GM19238 (cell line): ENCODE measurements around the gene NOG.
A peak's percentile ranks its signal among the peaks of the same experiment; 100 is the strongest.

Experiments
- DNase-seq: peaks from one replicate; pipeline ENCODE4 v3.0.0; 2011; ENCODE audit warnings: low spot score; ENCODE audit not compliant: insufficient read length

NOG gene

DNA sequence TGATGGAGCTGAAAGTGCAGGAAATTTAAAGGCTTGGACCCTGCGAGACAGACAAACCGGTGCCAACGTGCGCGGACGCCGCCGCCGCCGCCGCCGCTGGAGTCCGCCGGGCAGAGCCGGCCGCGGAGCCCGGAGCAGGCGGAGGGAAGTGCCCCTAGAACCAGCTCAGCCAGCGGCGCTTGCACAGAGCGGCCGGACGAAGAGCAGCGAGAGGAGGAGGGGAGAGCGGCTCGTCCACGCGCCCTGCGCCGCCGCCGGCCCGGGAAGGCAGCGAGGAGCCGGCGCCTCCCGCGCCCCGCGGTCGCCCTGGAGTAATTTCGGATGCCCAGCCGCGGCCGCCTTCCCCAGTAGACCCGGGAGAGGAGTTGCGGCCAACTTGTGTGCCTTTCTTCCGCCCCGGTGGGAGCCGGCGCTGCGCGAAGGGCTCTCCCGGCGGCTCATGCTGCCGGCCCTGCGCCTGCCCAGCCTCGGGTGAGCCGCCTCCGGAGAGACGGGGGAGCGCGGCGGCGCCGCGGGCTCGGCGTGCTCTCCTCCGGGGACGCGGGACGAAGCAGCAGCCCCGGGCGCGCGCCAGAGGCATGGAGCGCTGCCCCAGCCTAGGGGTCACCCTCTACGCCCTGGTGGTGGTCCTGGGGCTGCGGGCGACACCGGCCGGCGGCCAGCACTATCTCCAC is at the start of gene NOG:
Gene NOG, plus strand, starts transcription at position 54 of the 674 bp plus-strand sequence. Its CDS starts 525 bp downstream, at position 579.
- DNase-seq = no peak

DNA sequence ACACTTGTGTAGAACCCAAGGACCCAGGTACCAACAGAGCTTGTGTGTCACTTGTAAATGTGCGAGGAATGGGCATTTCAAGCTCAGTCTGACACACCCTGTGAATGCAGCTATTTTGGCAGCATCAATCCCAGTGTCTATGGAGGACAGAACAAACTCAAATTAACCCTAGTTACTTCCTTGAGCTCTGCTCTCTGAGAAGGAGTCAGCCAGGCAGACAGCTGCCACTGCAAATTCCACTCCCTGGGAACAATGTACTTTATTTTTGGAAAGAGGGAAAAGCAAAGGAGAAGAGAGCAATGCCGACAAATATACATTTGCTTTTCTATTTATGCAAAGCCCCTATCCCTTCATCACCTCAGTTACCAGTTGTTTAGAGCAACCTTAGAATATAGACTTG is 48.4 kb upstream of the NOG start:
- no peak for DNase-seq

GRCh38 chr17:56545930-56546329 is 47.6 kb upstream of the NOG start:
- DNase-seq = no peak

DNA sequence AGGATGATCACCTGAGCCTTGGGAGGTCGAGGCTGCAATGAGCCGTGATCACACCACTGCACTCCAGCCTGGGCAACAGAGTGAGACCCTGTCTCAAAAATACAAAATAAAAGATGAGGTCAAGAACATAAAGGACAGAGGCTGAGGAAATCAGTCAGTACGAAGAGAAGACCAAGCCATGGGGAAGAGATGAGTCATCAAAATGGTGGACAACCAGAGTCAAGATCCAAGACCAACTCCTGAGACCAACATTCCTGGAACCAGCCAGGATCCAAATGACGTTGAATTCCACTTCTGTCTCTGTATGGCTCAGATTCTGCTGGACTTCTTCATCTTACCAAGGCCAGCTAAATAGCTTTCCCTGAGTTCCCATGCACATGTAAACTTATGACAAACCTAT is 44.8 kb upstream of the NOG start:
- DNase-seq = no peak

DNA sequence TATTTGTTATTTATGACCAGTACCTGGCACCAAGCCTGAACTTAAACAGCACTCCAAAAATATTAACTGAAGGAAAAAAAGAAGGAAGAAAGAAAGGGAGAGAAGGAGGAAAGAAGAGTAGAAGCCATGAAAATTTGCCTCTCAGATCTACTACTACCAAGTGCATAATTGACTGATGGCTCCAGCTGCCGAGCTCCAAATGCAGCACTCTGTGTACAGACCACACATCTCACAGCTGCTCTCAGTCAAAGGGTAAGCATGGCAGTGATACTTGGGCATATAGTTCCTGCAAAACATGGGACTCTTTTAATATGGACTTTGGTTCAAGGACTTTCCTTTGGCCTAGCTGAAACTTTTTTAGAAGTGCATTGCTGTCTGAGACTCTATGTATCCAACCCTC is 44.0 kb upstream of the NOG start:
- no peak for DNase-seq

GRCh38 chr17:56557682-56558081 is 35.8 kb upstream of the NOG start:
- DNase-seq = no peak

DNA sequence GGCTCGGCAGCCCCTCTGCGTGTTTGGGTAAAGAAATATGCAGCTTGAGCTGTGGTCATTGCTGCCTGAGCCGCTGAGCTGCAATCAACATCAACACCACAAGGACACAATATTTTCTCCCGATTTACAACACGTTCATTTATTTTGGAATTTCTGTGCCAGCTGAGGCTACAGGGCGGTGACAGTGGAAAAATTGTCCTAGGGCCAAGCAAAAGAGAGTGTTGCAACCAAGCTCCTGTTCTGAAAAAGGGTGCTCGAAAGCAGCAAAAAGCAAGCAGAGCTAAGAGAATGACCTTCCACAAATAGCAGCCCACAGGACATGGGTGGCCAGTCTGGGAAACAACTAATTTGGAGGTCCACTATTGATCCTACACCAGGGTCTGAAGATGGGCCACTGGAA is 35.4 kb upstream of the NOG start:
- no peak for DNase-seq

DNA sequence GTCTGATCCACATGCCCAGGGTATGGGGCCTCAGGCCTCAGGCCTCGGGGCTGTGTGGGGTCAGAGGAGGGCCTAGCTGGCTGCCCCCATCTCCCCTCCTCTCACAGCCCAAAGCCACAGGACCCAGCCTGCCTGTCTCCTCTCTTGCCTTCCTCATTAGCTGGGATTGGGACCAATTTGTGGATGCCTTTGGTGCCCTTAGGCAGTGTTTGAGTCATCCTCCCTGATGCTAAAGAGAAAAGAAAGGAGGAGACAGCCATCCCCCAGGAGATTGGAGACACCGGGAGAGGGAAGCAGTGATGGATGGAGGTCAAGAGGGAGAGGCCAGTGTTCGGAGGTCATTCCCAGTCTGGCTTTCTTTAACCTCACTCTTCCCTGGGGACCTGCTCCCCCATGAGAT is 23.3 kb upstream of the NOG start:
- DNase-seq = no peak

- no peak for DNase-seq
Observed at GRCh38 chr17:56571456-56571855, 22.0 kb upstream of the NOG start.

GRCh38 chr17:56577190-56577842 is 16.2 kb upstream of the NOG start:
- no peak for DNase-seq

DNA sequence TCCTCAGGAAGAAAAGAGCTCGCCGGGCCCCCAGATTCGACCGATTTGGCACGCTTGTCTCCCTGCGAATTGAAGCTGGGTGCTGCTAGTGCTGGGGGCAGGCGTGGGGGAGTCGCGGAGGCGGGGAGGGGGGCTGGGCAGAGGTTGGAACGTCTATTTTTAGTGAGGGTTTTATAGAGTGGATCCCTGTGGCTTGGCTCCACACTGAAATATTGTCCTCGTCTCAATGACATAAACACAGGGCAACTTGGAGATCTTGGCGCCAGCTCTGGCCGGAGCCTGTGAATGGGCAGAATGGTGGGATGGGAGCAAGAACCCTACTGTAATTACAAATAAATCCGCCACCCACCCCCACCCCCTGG is 15.7 kb upstream of the NOG start:
- no peak for DNase-seq

DNA sequence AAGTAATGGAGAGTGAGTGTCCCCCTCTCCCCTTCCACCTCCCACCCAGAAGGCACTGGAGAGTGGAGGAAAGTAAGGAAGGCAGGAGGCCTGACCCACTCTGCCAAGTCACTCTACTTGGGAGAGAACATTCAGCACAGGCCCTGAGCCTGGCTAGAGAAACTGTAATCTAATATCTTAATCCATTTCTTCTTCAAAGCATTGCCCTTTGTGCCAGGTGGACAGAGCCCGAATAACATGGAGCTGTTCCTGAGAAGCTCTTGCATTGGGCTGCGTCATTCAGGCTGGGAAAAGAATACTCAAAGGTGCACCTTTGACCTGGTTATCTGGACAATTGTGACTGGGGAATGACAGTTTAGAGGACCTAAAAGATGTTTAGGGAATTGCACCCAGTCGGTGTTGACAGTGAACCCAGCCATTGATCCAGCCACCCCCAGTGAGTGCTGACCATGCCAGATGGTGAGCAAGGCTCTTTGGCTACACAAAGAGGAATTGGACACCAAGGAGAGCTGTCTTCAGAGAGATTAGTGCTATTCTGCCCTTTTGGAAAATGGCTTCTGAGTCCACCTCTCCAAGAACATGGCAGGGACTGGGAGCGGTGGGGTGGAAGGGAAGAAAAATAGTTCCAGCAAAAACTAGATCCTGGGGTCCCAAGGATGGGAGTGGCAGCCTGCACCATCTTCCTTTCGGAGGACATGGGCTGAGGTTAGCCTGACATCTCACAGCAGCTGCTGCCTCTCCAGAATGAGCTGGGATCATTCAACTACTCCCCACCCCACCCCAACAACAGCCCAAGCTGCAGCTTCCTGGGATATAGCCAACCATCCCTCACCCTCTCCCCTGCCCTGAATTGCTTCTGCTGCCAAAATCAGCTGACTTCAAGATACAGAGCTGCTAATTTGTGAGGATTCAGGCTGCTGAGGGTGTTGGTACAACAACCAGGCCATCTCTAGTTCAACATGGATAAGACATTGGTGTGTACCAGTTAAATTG is 11.6 kb upstream of the NOG start:
- DNase-seq = no peak

- DNase-seq = no peak
Observed at GRCh38 chr17:56583772-56584171, 9.7 kb upstream of the NOG start.

DNA sequence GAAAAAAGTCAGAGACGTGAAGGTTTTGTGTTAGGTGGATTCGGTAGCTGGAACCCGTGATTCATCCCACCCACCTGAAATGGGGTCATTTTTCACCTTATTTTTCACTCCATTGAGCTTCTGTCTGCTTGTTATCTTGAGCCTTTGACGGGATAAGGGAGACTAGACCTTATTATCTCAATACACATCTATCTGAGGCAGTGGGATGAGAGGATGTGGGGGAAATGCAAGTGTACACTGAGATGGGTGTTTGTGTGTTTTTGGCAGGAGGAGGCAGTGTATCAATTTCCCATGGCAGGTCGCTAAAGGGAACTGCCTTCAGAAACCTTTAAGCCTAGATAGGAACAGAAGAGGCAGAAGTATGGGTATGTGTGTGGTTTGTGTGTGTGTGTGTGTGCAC is 6.2 kb upstream of the NOG start:
- DNase-seq = no peak

DNA sequence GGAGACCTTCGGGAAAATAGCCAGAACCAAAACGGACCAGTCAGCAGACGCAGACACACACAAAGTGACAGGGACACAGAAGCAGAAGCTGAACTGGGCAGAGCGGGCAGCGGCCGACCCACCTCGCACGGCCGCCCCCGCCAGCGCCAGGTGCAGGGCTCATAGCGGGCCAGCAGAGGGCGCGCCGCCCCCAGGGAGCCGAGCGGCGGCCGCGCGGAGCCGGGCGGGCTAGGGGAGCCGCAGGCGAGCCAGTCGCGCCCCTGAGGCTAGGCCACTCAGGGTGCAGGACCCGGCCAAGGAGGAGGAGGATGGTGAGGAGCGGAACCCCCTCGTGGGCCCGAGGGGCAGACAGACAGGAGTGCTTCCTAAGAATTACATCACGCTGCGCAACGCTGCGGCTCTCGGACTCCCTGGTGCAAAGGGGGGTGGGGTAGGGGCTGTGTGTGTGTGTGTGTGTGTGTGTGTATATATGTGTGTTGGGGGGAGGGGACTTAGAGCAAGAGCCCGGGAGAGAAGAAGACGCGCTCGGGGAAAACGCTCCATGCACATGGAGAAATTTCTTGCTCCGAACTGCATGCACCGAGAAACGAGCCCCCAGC is 913 bp upstream of the NOG start:
- DNase-seq = peak; percentile 73

- no peak for DNase-seq
Observed at GRCh38 chr17:56593086-56593645, 333 bp upstream of the NOG start.

DNA sequence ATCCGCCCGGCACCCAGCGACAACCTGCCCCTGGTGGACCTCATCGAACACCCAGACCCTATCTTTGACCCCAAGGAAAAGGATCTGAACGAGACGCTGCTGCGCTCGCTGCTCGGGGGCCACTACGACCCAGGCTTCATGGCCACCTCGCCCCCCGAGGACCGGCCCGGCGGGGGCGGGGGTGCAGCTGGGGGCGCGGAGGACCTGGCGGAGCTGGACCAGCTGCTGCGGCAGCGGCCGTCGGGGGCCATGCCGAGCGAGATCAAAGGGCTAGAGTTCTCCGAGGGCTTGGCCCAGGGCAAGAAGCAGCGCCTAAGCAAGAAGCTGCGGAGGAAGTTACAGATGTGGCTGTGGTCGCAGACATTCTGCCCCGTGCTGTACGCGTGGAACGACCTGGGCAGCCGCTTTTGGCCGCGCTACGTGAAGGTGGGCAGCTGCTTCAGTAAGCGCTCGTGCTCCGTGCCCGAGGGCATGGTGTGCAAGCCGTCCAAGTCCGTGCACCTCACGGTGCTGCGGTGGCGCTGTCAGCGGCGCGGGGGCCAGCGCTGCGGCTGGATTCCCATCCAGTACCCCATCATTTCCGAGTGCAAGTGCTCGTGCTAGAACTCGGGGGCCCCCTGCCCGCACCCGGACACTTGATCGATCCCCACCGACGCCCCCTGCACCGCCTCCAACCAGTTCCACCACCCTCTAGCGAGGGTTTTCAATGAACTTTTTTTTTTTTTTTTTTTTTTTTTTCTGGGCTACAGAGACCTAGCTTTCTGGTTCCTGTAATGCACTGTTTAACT is 1.0 kb downstream of the NOG start:
- no peak for DNase-seq

DNA sequence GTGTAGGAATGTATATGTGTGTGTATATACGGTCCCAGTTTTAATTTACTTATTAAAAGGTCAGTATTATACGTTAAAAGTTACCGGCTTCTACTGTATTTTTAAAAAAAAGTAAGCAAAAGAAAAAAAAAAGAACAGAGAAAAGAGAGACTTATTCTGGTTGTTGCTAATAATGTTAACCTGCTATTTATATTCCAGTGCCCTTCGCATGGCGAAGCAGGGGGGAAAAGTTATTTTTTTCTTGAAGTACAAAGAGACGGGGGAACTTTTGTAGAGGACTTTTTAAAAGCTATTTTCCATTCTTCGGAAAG is 1.6 kb downstream of the NOG start:
- no peak for DNase-seq

- DNase-seq = no peak
Observed at GRCh38 chr17:56595831-56596690, 2.6 kb downstream of the NOG start.
